ENCODE data around the gene EDRF1. TPM values are rescaled to one million over a fixed set of nuclear protein-coding genes. Genes with fewer than 3 reads are reported as not detected.
"Not testable (repeated sequence)": the region's sequence is repeated elsewhere in the genome, so short reads cannot be mapped to it uniquely, and the experiment has no call there.

Gene EDRF1
- total and polyA plus RNA-seq, 4 experiments from 2014 or later: 9.8 to 57.8 (median 33.8) TPM

DNA sequence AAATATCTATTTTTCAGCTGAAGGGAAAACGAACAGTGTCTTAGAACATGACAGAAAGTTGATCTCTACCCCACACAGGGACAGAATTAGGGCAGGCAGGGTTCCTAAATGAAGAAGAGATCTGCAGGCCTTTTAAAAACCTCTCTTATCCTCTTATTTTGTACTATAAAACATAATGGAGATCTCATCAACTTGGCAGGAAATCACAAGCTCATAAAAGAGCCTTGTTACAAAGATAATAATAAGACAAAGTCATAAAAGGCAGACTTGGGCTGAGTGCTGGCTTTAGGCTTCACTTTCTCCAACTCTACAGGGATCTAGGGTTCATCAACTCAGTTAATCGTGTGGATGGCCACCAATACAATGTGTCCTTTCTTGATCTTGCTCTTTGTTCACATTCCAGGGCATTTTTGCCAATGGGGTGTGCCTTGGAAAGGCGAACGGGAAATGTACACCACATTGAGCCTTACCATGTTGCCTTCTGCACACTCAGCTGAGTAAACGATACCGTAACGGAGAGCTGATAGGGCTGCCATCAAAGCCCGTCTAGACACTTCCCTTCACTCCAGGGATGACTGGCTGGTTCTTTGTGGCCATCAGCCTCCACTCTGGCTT, 29.4 kb upstream of the EDRF1 start:
- H3K9me3 Mint-ChIP-seq: no peaks in the 10 kb centered on the region
- H3K27me3 Mint-ChIP-seq: peaks cover 13 to 14% of the 10 kb centered on the region in 2 donors
- peaks cover 0 to 5% (median 1%) of the 10 kb centered on the region in 4 donors for H3K4me1 Mint-ChIP-seq
- no peak overlapping the region for H3K27ac ChIP-seq (ENCODE audit: low read depth, low read length)
- H3K36me3 ChIP-seq (ENCODE audit: insufficient read depth, low read length): no peaks in the 10 kb centered on the region
- no peak for DNase-seq
- ChIA-PET POLR2A (ENCODE audit: partially characterized antibody) (no interaction called here), CTCF (ENCODE audit: partially characterized antibody) (no interaction called here)
- intact Hi-C loops (cut with micrococcal nuclease): no loop called here
- H3K4me1 ChIP-seq (ENCODE audit: insufficient read depth, low read length): no peaks in the 10 kb centered on the region
- no peak overlapping the region for H3K4me3 ChIP-seq (ENCODE audit: low read length in 2 of 2)
- H3K9me3 ChIP-seq (ENCODE audit: control insufficient read depth in 1 of 2, low read length in 2 of 2): no peaks in the 10 kb centered on the region
- no peak overlapping the region for H3K4me3 Mint-ChIP-seq
- H3K27ac Mint-ChIP-seq: no peak overlapping the region
- no peaks in the 10 kb centered on the region for H3K36me3 Mint-ChIP-seq
- peaks cover 4% of the 10 kb centered on the region for H3K27me3 ChIP-seq (ENCODE audit: insufficient read depth, low read length)

DNA sequence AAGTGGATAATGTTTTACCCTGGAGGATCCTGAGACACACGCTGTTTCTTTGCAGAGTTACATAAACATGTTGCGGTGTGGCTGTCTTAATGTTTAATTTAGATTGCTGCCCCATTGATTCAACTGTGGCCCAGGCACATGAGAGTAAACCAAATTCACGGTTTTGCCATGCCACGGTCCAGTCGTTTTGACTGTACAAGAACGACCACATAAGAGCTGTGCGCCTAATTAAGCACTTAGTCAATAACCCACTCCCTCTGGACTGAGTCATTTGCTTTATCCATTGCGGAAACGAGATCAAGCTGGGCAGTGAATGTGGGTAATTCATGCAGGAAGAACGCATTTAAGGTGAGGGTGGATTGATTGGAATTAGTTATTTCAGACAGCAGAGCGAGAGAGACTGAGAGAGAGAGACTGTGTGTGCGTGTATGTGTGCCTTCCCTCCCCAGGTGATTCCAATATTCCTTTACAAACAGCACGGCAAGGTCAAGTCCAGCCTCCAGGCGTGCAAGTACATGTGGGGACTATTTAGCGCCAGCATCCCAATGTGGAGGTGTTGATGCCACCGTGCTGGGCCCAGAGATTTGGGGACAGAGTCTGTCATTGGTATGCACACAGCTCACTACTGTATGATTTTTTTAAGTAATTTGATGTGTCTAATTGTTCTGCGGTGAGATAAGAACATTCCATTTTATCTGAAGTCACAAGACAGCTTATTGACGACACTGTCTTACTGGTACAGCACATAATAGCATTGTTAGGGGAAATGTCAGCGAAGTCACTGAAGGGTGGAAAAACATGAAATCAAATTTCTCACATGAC, 28.1 kb upstream of the EDRF1 start:
- no peak overlapping the region for H3K4me3 ChIP-seq (ENCODE audit: low read length in 2 of 2)
- POLR2A ChIA-PET (ENCODE audit: partially characterized antibody): no interaction called here
- H3K9me3 ChIP-seq (ENCODE audit: control insufficient read depth in 1 of 2, low read length in 2 of 2): no peaks in the 10 kb centered on the region
- Mint-ChIP-seq H3K36me3 (no peaks in the 10 kb centered on the region), H3K9me3 (no peaks in the 10 kb centered on the region), H3K4me1 (peaks cover 0 to 5% (median 1%) of the 10 kb centered on the region in 4 donors), H3K27ac (no peak overlapping the region), H3K4me3 (no peak overlapping the region), H3K27me3 (peaks cover 14% of the 10 kb centered on the region in 2 donors)
- DNase-seq: no peak
- CTCF ChIA-PET (ENCODE audit: partially characterized antibody): no interaction called here
- H3K4me1 ChIP-seq (ENCODE audit: insufficient read depth, low read length): no peaks in the 10 kb centered on the region
- intact Hi-C loops (cut with micrococcal nuclease): no loop called here
- no peaks in the 10 kb centered on the region for H3K36me3 ChIP-seq (ENCODE audit: insufficient read depth, low read length)
- no peak overlapping the region for H3K27ac ChIP-seq (ENCODE audit: low read depth, low read length)
- H3K27me3 ChIP-seq (ENCODE audit: insufficient read depth, low read length): peaks cover 4% of the 10 kb centered on the region

DNA sequence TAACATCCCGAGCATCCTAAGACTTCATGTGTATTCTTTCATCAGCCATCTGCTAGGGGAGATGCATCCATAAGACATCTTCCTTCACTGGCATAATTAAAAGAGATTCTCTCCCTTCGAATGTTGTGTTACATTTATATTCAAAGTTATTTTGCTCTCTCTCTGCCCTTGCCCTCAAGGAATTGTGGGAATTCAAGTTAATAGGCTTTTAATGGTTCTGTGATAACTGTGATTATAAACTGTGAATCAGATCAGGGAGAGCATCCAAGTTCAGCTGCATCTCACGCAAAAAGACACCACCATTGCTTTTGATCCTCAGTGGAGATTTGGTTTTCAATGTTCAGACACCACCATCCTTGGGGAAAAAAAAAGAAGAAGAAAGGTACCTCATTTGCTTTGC, 27.3 kb upstream of the EDRF1 start:
- Histone ChIP-seq H3K4me3 (ENCODE audit: low read length in 2 of 2) (no peak overlapping the region), H3K27ac (ENCODE audit: low read depth, low read length) (no peak overlapping the region), H3K9me3 (ENCODE audit: control insufficient read depth in 1 of 2, low read length in 2 of 2) (no peaks in the 10 kb centered on the region), H3K27me3 (ENCODE audit: insufficient read depth, low read length) (peaks cover 4% of the 10 kb centered on the region), H3K36me3 (ENCODE audit: insufficient read depth, low read length) (no peaks in the 10 kb centered on the region), H3K4me1 (ENCODE audit: insufficient read depth, low read length) (no peaks in the 10 kb centered on the region)
- no peak for DNase-seq
- ChIA-PET POLR2A (ENCODE audit: partially characterized antibody) (no interaction called here), CTCF (ENCODE audit: partially characterized antibody) (no interaction called here)
- intact Hi-C loops (cut with micrococcal nuclease): no loop called here
- Mint-ChIP-seq H3K9me3 (no peaks in the 10 kb centered on the region), H3K4me1 (peaks cover 0 to 5% (median 1%) of the 10 kb centered on the region in 4 donors), H3K27me3 (peaks cover 14 to 16% of the 10 kb centered on the region in 2 donors), H3K4me3 (no peak overlapping the region), H3K27ac (no peak overlapping the region), H3K36me3 (no peaks in the 10 kb centered on the region)

DNA sequence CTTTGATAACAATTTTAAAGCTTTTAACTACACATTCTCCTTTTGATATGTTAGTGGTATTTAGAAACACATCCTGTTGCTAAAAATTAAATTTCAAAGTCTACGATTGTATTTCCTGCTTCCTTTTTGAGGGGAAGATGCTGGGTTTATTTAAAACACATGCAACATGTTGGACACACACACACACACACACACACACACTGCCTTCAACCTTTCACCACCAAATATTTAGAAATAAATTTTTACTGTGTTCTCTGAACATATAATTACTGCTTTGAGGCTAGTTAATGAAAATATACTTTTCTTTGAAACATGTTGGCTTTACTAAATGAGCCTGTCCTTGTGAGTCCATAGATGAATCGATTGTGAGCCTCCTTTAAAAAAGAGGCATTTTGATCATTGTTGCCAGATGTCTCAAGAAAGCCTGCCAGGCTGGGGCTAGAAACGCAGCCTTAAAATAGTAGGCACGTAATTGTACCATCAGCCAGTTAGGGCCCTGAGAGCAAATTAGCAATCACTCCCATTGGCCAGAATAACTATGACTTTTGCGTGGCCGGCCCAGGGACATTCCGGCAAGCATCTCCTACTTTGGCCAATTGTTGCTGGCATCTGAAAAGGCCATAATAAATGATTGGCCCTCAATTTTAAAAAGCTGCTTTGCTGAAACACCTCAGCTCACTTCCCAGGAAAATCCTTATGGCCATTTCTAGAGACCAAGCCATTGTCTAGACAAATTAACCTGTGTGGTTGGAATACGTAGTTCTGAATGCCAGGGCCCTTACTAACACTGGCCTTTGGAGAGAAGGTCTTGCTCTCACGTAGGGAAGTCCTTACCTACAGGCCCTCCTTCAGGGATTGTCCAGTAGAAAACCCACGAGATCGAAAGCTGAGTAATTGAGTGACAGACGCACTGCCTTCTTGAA, 26.6 kb upstream of the EDRF1 start:
- no peaks in the 10 kb centered on the region for H3K9me3 Mint-ChIP-seq
- no peaks in the 10 kb centered on the region for H3K36me3 ChIP-seq (ENCODE audit: insufficient read depth, low read length)
- peaks cover 9 to 12% of the 10 kb centered on the region in 2 donors for H3K27me3 Mint-ChIP-seq
- H3K36me3 Mint-ChIP-seq: no peaks in the 10 kb centered on the region
- H3K9me3 ChIP-seq (ENCODE audit: control insufficient read depth in 1 of 2, low read length in 2 of 2): no peaks in the 10 kb centered on the region
- H3K27me3 ChIP-seq (ENCODE audit: insufficient read depth, low read length): peaks cover 4% of the 10 kb centered on the region
- intact Hi-C loops (cut with micrococcal nuclease): no loop called here
- ChIA-PET CTCF (ENCODE audit: partially characterized antibody) (no interaction called here), POLR2A (ENCODE audit: partially characterized antibody) (no interaction called here)
- no peak for DNase-seq
- H3K4me3 Mint-ChIP-seq: no peak overlapping the region
- no peak overlapping the region for H3K27ac ChIP-seq (ENCODE audit: low read depth, low read length)
- no peaks in the 10 kb centered on the region for H3K4me1 ChIP-seq (ENCODE audit: insufficient read depth, low read length)
- peaks cover 0 to 5% (median 1%) of the 10 kb centered on the region in 4 donors for H3K4me1 Mint-ChIP-seq
- no peak overlapping the region for H3K27ac Mint-ChIP-seq
- H3K4me3 ChIP-seq (ENCODE audit: low read length in 2 of 2): no peak overlapping the region

DNA sequence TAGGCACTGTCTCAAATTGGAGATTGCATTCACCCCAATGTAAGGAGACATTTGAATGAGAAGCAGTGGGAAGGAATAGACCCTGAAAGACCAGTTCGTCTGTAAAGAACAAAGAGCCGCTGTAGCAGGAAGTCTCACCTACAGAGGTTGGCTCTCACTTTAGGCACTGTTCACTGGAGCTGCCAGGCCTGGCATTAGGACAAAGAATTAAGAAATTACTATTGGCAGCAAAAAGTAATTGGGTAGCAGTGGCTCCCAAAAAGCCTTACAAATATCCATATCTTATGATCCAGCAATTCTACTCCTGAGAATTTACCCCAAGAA, 26.0 kb upstream of the EDRF1 start:
- peaks cover 0 to 5% (median 1%) of the 10 kb centered on the region in 4 donors for H3K4me1 Mint-ChIP-seq
- POLR2A ChIA-PET (ENCODE audit: partially characterized antibody): no interaction called here
- no peaks in the 10 kb centered on the region for H3K9me3 Mint-ChIP-seq
- H3K27me3 ChIP-seq (ENCODE audit: insufficient read depth, low read length): peaks cover 4% of the 10 kb centered on the region
- CTCF ChIA-PET (ENCODE audit: partially characterized antibody): no interaction called here
- no peaks in the 10 kb centered on the region for H3K9me3 ChIP-seq (ENCODE audit: control insufficient read depth in 1 of 2, low read length in 2 of 2)
- H3K27ac Mint-ChIP-seq: no peak overlapping the region
- DNase-seq: no peak
- no peak overlapping the region for H3K27ac ChIP-seq (ENCODE audit: low read depth, low read length)
- H3K27me3 Mint-ChIP-seq: peaks cover 7 to 11% of the 10 kb centered on the region in 2 donors
- intact Hi-C loops (cut with micrococcal nuclease): no loop called here
- no peaks in the 10 kb centered on the region for H3K36me3 ChIP-seq (ENCODE audit: insufficient read depth, low read length)
- no peaks in the 10 kb centered on the region for H3K36me3 Mint-ChIP-seq
- H3K4me1 ChIP-seq (ENCODE audit: insufficient read depth, low read length): no peaks in the 10 kb centered on the region
- no peak overlapping the region for H3K4me3 ChIP-seq (ENCODE audit: low read length in 2 of 2)
- H3K4me3 Mint-ChIP-seq: no peak overlapping the region

DNA sequence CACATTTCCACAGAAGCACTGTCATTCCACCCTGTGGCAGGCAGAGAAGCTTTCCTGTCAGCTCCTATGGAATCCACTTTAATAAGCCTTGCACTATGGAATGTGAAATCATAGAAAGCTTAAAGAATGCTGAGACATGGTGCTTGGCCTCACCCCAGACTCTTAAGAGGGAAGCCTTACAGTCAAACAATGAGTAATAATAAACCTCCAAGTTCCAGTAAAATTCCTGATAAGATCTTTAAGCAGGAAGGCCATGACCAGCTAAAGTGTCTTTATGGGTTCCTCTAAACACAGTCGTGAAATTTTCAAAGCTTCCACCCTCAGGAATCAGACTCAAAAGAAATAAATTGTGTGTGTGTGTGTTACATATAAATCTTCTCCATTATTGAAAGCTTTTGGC, 24.6 kb upstream of the EDRF1 start:
- Mint-ChIP-seq H3K4me1 (peaks cover 0 to 5% (median 1%) of the 10 kb centered on the region in 4 donors), H3K9me3 (no peaks in the 10 kb centered on the region), H3K27ac (no peak overlapping the region), H3K4me3 (no peak overlapping the region), H3K36me3 (no peaks in the 10 kb centered on the region), H3K27me3 (peaks cover 2 to 7% of the 10 kb centered on the region in 2 donors)
- CTCF ChIA-PET (ENCODE audit: partially characterized antibody): no interaction called here
- Histone ChIP-seq H3K27ac (ENCODE audit: low read depth, low read length) (no peak overlapping the region), H3K27me3 (ENCODE audit: insufficient read depth, low read length) (peaks cover 4% of the 10 kb centered on the region), H3K9me3 (ENCODE audit: control insufficient read depth in 1 of 2, low read length in 2 of 2) (no peaks in the 10 kb centered on the region), H3K4me1 (ENCODE audit: insufficient read depth, low read length) (no peaks in the 10 kb centered on the region), H3K36me3 (ENCODE audit: insufficient read depth, low read length) (no peaks in the 10 kb centered on the region), H3K4me3 (ENCODE audit: low read length in 2 of 2) (no peak overlapping the region)
- intact Hi-C loops (cut with micrococcal nuclease): no loop called here
- POLR2A ChIA-PET (ENCODE audit: partially characterized antibody): no interaction called here
- DNase-seq: no peak

DNA sequence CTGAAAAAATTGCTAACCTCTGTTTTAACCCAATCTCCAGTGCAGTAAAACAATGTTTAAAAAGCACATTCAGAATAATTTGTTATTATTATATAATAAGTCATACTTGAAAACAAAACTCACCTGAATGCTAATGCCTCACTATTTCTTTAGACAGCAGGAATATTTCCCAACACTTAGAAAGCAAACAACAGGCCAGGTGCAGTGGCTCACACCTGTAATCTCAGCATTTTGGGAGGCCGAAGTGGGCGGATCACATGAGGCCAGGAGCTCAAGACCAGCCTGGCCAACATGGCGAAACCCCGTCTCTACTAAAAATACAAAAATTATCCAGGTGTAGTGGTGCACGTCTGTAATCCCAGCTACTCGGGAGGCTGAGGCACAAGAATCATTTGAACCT, 22.6 kb upstream of the EDRF1 start:
- CTCF ChIA-PET (ENCODE audit: partially characterized antibody); H3K4me1 ChIP-seq (ENCODE audit: insufficient read depth, low read length); H3K27me3 ChIP-seq (ENCODE audit: insufficient read depth, low read length); H3K4me3 ChIP-seq (ENCODE audit: low read length in 2 of 2); DNase-seq; POLR2A ChIA-PET (ENCODE audit: partially characterized antibody); intact Hi-C loops (cut with micrococcal nuclease); H3K27ac ChIP-seq (ENCODE audit: low read depth, low read length); H3K4me3 Mint-ChIP-seq; H3K9me3 Mint-ChIP-seq; H3K36me3 Mint-ChIP-seq; H3K27me3 Mint-ChIP-seq; H3K4me1 Mint-ChIP-seq; H3K36me3 ChIP-seq (ENCODE audit: insufficient read depth, low read length); H3K9me3 ChIP-seq (ENCODE audit: control insufficient read depth in 1 of 2, low read length in 2 of 2): not testable (repeated sequence)
- peak overlapping the region in 1 of 7 donors; percentile 36 for H3K27ac Mint-ChIP-seq
